ENCODE results near the gene SGCA. TPM values are rescaled to one million over a fixed set of nuclear protein-coding genes. Genes with fewer than 3 reads are reported as not detected.

SGCA gene
- total and polyA plus RNA-seq, 2 of the 13 experiments (the other 11 are each of a cell fraction or from before 2014, with no cell fraction given), result not detected

DNA sequence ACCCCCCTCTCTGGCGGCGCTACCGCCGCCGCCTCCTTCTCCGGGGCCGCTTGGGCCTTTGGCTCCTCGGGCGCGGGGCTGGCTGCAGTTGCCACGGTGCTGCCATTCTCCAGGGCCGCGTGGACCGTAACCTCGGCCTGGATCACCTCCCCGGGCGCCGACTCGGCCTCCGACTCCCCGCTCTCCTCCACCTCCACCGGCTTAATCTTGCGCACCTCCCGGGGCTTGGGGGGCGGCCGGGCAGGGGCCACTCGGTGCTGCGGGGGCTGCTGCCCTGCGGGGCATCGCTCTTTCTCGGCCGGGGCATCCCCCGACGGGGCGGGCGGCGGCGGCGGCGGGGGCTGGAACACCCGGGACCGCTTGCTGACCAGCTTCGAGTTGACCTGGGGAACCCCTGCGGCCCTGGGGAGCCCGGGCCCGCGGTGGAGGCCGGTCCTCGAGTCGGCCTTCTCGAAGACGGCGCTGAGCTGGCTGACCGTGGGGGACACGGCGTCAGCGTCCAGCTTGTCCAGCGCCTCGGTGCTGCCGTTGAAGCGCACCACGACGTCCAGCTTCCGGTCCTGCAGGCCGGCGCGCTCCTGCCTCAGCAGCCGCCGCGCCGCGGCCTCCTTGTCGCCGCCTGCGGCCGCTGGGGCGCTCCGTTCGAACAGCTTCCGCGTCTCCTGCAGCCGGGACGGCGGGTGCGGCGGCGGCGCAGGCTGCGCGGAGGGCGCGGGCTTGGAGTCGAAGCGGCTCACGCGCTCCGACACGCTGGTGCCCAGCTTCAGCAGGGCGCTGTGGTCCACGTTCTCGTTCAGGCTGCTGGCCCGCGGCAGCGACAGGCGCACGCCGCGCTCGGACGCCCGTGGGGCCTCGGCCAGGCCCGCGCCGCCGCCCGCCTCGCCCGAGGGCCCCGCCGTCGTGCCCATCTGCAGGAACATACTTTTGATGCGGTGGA is 16.1 kb upstream of the SGCA start (continued):
- no peak for TF ChIP-seq TRIM24 (CRISPR knock-in tag; IDR thresholded peaks at IDR 0.05)
- TF ChIP-seq HMG20B (CRISPR knock-in tag; conservative IDR thresholded peaks at IDR 0.05), result no peak
- TF ChIP-seq ZMYM3 (CRISPR knock-in tag; IDR thresholded peaks at IDR 0.05), result no peak
- no peak for TF ChIP-seq HDAC6 (IDR thresholded peaks at IDR 0.05; ENCODE audit: low read depth, low read length)
- TF ChIP-seq NPAS2 (CRISPR knock-in tag; IDR thresholded peaks at IDR 0.05; ENCODE audit: borderline replicate concordance), result no peak
- TF ChIP-seq, protein P1, sequence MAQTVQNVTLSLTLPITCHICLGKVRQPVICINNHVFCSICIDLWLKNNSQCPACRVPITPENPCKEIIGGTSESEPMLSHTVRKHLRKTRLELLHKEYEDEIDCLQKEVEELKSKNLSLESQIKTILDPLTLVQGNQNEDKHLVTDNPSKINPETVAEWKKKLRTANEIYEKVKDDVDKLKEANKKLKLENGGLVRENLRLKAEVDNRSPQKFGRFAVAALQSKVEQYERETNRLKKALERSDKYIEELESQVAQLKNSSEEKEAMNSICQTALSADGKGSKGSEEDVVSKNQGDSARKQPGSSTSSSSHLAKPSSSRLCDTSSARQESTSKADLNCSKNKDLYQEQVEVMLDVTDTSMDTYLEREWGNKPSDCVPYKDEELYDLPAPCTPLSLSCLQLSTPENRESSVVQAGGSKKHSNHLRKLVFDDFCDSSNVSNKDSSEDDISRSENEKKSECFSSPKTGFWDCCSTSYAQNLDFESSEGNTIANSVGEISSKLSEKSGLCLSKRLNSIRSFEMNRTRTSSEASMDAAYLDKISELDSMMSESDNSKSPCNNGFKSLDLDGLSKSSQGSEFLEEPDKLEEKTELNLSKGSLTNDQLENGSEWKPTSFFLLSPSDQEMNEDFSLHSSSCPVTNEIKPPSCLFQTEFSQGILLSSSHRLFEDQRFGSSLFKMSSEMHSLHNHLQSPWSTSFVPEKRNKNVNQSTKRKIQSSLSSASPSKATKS (CRISPR knock-in tag; IDR thresholded peaks at IDR 0.05), result no peak
- TF ChIP-seq, protein P2, sequence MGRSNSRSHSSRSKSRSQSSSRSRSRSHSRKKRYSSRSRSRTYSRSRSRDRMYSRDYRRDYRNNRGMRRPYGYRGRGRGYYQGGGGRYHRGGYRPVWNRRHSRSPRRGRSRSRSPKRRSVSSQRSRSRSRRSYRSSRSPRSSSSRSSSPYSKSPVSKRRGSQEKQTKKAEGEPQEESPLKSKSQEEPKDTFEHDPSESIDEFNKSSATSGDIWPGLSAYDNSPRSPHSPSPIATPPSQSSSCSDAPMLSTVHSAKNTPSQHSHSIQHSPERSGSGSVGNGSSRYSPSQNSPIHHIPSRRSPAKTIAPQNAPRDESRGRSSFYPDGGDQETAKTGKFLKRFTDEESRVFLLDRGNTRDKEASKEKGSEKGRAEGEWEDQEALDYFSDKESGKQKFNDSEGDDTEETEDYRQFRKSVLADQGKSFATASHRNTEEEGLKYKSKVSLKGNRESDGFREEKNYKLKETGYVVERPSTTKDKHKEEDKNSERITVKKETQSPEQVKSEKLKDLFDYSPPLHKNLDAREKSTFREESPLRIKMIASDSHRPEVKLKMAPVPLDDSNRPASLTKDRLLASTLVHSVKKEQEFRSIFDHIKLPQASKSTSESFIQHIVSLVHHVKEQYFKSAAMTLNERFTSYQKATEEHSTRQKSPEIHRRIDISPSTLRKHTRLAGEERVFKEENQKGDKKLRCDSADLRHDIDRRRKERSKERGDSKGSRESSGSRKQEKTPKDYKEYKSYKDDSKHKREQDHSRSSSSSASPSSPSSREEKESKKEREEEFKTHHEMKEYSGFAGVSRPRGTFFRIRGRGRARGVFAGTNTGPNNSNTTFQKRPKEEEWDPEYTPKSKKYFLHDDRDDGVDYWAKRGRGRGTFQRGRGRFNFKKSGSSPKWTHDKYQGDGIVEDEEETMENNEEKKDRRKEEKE (IDR thresholded peaks at IDR 0.05), result no peak
- no peak; the same call in 1 of the 2 replicates for TF ChIP-seq ZNF709 (CRISPR knock-in tag; IDR thresholded peaks at IDR 0.05)
- no peak for TF ChIP-seq MTA3 (CRISPR knock-in tag; IDR thresholded peaks at IDR 0.05)
- TF ChIP-seq EEA1 (CRISPR knock-in tag; IDR thresholded peaks at IDR 0.05; ENCODE audit: borderline replicate concordance), result peak; percentile 71; the same call in 1 of the 2 replicates
- TF ChIP-seq ZNF720 (CRISPR knock-in tag; IDR thresholded peaks at IDR 0.05), result no peak
- TF ChIP-seq CENPT (CRISPR knock-in tag; IDR thresholded peaks at IDR 0.05; ENCODE audit: low read depth), result no peak
- TF ChIP-seq ZNF788 (CRISPR knock-in tag; IDR thresholded peaks at IDR 0.05; ENCODE audit: borderline replicate concordance), result no peak
- TF ChIP-seq NR2F2 (IDR thresholded peaks at IDR 0.05; ENCODE audit: borderline replicate concordance, low read depth), result no peak
- no peak for TF ChIP-seq PRDM15 (CRISPR knock-in tag; IDR thresholded peaks at IDR 0.05)
